ENCODE results near the gene EGFL8. TPM values are rescaled to one million over a fixed set of nuclear protein-coding genes. Genes with fewer than 3 reads are reported as not detected.

The EGFL8 gene
- total RNA-seq, 1 donor from 2014 or later, result 3.8 TPM

DNA sequence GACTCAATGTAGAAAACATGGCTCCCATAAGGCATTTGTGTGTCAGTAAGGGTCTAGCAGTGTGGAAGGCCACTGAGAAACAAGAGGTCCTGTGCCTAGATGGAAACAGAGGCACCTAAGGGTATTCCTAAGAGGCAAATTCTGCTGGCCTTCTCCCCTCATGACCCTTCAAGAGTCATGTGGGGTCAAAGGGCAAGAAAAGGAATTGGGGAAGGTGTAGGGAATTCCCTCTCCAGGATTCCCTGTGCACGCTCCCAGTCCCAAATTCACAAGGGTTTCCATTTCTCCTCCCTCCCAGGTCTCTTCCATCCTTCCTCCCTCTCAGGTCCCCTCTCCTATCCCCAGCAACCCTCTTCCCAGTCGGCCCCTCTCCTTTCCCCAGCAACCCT lies 10.9 kb downstream of the EGFL8 start:
- H3K79me2 ChIP-seq (ENCODE audit: low read depth), result peaks cover 67% of the 10 kb centered on the region
- H3K4me3 Mint-ChIP-seq, result peak overlapping the region; percentile 97

DNA sequence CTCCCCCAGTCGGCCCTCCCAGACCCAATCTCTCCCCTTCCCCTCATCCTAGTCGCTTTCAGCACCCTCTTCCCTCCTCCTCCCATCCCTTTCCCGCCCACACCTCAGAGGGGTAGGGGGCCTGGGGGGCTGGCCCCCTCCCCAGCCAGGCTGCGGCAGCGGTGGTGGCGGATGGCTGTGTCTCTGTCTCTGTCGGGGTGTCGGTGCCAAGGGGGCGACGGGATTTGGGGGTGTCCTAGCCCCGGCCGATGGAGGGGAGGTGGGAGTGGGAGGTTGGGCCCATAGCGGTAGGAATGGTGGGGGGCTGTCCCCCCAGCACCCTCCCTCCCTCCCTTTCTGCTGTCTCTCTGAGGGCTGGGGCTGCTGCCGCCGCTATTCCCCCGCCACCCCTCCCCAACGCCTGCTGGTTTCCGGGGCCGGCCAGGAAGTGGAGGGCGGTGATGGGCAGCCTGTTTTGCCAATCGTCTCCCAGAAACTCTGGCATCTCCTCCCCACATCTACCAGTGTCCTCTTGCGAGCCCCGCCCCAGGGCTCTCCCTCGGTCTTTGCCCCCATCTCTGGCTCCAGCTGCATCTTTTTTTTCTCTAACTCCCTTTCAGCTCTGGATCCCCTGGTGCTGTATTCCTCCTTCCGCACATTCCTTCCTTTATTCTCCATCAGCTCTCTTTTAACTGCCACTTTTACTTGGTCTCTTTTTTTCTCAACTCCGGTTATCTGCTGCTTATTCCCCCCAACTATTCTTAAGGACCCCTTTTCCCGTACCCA lies 11.5 kb downstream of the EGFL8 start, which contains the start of gene AGPAT1:
Gene AGPAT1, minus strand, starts transcription at position 374 of the 765 bp plus-strand sequence. CDS start 4,588 bp downstream, outside the sequence.
- peak within 1 kb of the TSS; percentile 97 for H3K9ac ChIP-seq
- H3K4me3 ChIP-seq, result peak within 1 kb of the TSS; percentile 99
- H4K20me1 ChIP-seq (ENCODE audit: low read depth), result peaks cover 31% of the 10 kb centered on the region
- H3K27me3 ChIP-seq, result no peaks in the 10 kb centered on the region
- peaks cover 38% of the 10 kb centered on the region for H3K4me1 Mint-ChIP-seq
- peak within 1 kb of the TSS; percentile 93 for H3K4me2 ChIP-seq
- H3F3A ChIP-seq (ENCODE audit: low read depth), result peaks cover 20% of the 10 kb centered on the region
- peak; percentile 97 for DNase-seq (ENCODE audit: low spot score)
- H3K36me3 ChIP-seq, result no peaks in the 10 kb centered on the region
- H3K27ac Mint-ChIP-seq, result peak within 1 kb of the TSS; percentile 90
- no peaks in the 10 kb centered on the region for H3K9me3 ChIP-seq (ENCODE audit: low read depth)
- peak within 1 kb of the TSS; percentile 93 for H3K27ac ChIP-seq
- peaks cover 24% of the 10 kb centered on the region for H3K4me1 ChIP-seq
- H3K27me3 Mint-ChIP-seq (ENCODE audit: insufficient read depth, low read depth), result peaks cover 8% of the 10 kb centered on the region
- no peaks in the 10 kb centered on the region for H3K9me3 Mint-ChIP-seq
- H3K79me2 ChIP-seq (ENCODE audit: low read depth), result peaks cover 67% of the 10 kb centered on the region
- H3K4me3 Mint-ChIP-seq, result peak within 1 kb of the TSS; percentile 97
- peaks cover 18% of the 10 kb centered on the region for H3K36me3 Mint-ChIP-seq
- no peak for TF ChIP-seq EZH2phosphoT487 (IDR thresholded peaks at IDR 0.05)
- TF ChIP-seq, protein P1, sequence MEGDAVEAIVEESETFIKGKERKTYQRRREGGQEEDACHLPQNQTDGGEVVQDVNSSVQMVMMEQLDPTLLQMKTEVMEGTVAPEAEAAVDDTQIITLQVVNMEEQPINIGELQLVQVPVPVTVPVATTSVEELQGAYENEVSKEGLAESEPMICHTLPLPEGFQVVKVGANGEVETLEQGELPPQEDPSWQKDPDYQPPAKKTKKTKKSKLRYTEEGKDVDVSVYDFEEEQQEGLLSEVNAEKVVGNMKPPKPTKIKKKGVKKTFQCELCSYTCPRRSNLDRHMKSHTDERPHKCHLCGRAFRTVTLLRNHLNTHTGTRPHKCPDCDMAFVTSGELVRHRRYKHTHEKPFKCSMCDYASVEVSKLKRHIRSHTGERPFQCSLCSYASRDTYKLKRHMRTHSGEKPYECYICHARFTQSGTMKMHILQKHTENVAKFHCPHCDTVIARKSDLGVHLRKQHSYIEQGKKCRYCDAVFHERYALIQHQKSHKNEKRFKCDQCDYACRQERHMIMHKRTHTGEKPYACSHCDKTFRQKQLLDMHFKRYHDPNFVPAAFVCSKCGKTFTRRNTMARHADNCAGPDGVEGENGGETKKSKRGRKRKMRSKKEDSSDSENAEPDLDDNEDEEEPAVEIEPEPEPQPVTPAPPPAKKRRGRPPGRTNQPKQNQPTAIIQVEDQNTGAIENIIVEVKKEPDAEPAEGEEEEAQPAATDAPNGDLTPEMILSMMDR (IDR thresholded peaks at IDR 0.05), result no peak
- TF ChIP-seq EZH2 (IDR thresholded peaks at IDR 0.05), result no peak
- H2AFZ ChIP-seq (replicated peaks), result no peak within 1 kb of the TSS

More for the DNA sequence above, 10.9 kb downstream of the EGFL8 start:
- peaks cover 4% of the 10 kb centered on the region for H3K27me3 Mint-ChIP-seq (ENCODE audit: insufficient read depth, low read depth)
- H2AFZ ChIP-seq (replicated peaks), result no peak overlapping the region
- H3K4me2 ChIP-seq, result peak overlapping the region; percentile 93
- no peaks in the 10 kb centered on the region for H3K9me3 Mint-ChIP-seq
- peaks cover 31% of the 10 kb centered on the region for H4K20me1 ChIP-seq (ENCODE audit: low read depth)
- H3K36me3 Mint-ChIP-seq, result peaks cover 17% of the 10 kb centered on the region
- H3K27me3 ChIP-seq, result no peaks in the 10 kb centered on the region
- H3K4me3 ChIP-seq, result peak overlapping the region; percentile 99
- peaks cover 35% of the 10 kb centered on the region for H3K4me1 Mint-ChIP-seq
- peak overlapping the region; percentile 49 for H3K27ac ChIP-seq
- no peak for DNase-seq (ENCODE audit: low spot score)
- H3K9me3 ChIP-seq (ENCODE audit: low read depth), result no peaks in the 10 kb centered on the region
- TF ChIP-seq, protein P1 (IDR thresholded peaks at IDR 0.05), result no peak
- no peak for TF ChIP-seq EZH2phosphoT487 (IDR thresholded peaks at IDR 0.05)
- TF ChIP-seq EZH2 (IDR thresholded peaks at IDR 0.05), result no peak
- peak overlapping the region; percentile 97 for H3K9ac ChIP-seq
- peak overlapping the region; percentile 83 for H3K27ac Mint-ChIP-seq
- peaks cover 24% of the 10 kb centered on the region for H3K4me1 ChIP-seq
- H3K36me3 ChIP-seq, result no peaks in the 10 kb centered on the region
- peaks cover 20% of the 10 kb centered on the region for H3F3A ChIP-seq (ENCODE audit: low read depth)

DNA sequence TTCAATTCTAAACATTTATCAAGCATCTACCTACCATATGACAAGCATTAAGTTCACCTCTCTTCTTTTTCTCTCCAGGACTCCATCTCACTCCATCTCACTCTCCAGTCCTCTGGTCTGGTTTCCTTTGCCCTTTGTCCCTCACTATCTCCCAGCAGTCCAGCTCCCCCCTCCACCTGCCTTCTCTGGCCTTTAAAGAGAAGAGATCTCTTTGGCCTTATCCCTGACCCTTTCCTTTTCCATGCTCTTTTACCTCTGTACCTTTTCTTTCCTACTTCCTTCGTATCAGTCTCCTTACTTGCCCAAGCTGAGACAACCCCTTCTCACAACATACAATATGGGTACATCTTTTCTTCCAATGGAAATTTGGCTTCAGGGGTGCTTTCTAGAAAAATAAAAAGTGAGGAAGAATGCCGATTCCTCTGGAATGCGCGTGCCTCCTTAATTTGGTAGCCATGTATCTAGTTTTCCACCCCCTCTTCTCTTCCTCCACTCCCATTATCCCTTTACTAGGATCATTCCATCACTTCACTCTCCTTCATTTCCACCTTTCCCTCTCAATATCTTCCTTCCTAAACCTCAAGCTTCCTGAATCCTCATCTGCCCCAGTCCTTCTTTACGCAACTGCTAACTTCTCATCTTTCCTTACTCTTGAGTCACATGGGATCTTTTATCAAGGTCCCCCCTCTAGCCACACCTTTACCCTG lies 12.2 kb downstream of the EGFL8 start:
- H3K9ac ChIP-seq, result peak overlapping the region; percentile 40
- Mint-ChIP-seq H3K4me1 (peaks cover 38% of the 10 kb centered on the region), H3K27me3 (ENCODE audit: insufficient read depth, low read depth) (peaks cover 9% of the 10 kb centered on the region), H3K36me3 (peaks cover 13% of the 10 kb centered on the region), H3K9me3 (no peaks in the 10 kb centered on the region), H3K27ac (peak overlapping the region; percentile 90), H3K4me3 (peak overlapping the region; percentile 97)
- H3K4me2 ChIP-seq, result peak overlapping the region; percentile 93
- peaks cover 66% of the 10 kb centered on the region for H3K79me2 ChIP-seq (ENCODE audit: low read depth)
- no peaks in the 10 kb centered on the region for H3K36me3 ChIP-seq
- H3K27me3 ChIP-seq, result no peaks in the 10 kb centered on the region
- peaks cover 20% of the 10 kb centered on the region for H3F3A ChIP-seq (ENCODE audit: low read depth)
- no peak for DNase-seq (ENCODE audit: low spot score)
- peaks cover 24% of the 10 kb centered on the region for H3K4me1 ChIP-seq
- TF ChIP-seq, protein P1 (IDR thresholded peaks at IDR 0.05), result no peak
- TF ChIP-seq EZH2phosphoT487 (IDR thresholded peaks at IDR 0.05) (no peak), EZH2 (IDR thresholded peaks at IDR 0.05) (no peak)
- H3K27ac ChIP-seq, result peak overlapping the region; percentile 93
- peak overlapping the region; percentile 99 for H3K4me3 ChIP-seq
- H4K20me1 ChIP-seq (ENCODE audit: low read depth), result peaks cover 31% of the 10 kb centered on the region
- H3K9me3 ChIP-seq (ENCODE audit: low read depth), result no peaks in the 10 kb centered on the region
- H2AFZ ChIP-seq (replicated peaks), result peak overlapping the region; percentile 42
